H9 (cell line): ENCODE data around the gene TCF7L1. TPM values are rescaled to one million over a fixed set of nuclear protein-coding genes. Genes with fewer than 3 reads are reported as not detected.
A peak's percentile ranks its signal among the peaks of the same experiment; 100 is the strongest.

ENCODE experiments used
- DNase-seq: peaks from one replicate; pipeline ENCODE4 v3.0.0-alpha.2; 2017
- H2AFZ ChIP-seq: one replicate; pipeline ENCODE4 v1.6.1; 2013; ENCODE audit warnings: mild to moderate bottlenecking, low read length, control low read depth, moderate library complexity
- H2AK5ac ChIP-seq: 2 replicates; pipeline ENCODE4 v1.6.1; 2013; ENCODE audit warnings: low read length, control low read depth, mixed read lengths; ENCODE audit not compliant: insufficient read length
- H2BK120ac ChIP-seq: one replicate; pipeline ENCODE4 v1.6.1; 2013; ENCODE audit warnings: low read depth, mild to moderate bottlenecking, low read length, control low read depth, inconsistent platforms; ENCODE audit not compliant: poor library complexity, severe bottlenecking
- H2BK12ac ChIP-seq: 2 replicates; pipeline ENCODE4 v1.6.1; 2013; ENCODE audit warnings: low read length, control low read depth, mixed read lengths, low read depth; ENCODE audit not compliant: insufficient read length
- H2BK15ac ChIP-seq: 2 replicates; pipeline ENCODE4 v1.6.1; 2013; ENCODE audit warnings: low read depth, low read length, control low read depth
- H2BK20ac ChIP-seq: one replicate; pipeline ENCODE4 v1.6.1; 2013; ENCODE audit warnings: low read depth, mild to moderate bottlenecking, low read length, control low read depth, inconsistent platforms; ENCODE audit not compliant: poor library complexity, severe bottlenecking
- H2BK5ac ChIP-seq: 2 replicates; pipeline ENCODE4 v1.6.1; 2013; ENCODE audit warnings: low read length, control low read depth, mixed read lengths; ENCODE audit not compliant: insufficient read length
- H3K14ac ChIP-seq: 2 replicates; pipeline ENCODE4 v1.6.1; 2013; ENCODE audit warnings: low read length, control low read depth; ENCODE audit not compliant: insufficient read depth
- H3K18ac ChIP-seq: 2 replicates; pipeline ENCODE4 v1.6.1; 2013; ENCODE audit warnings: low read depth, mild to moderate bottlenecking, mixed read lengths, low read length, control low read depth; ENCODE audit not compliant: insufficient read length
- H3K23ac ChIP-seq: 2 replicates; pipeline ENCODE4 v1.6.1; 2013; ENCODE audit warnings: low read length, control low read depth, mixed read lengths, low read depth; ENCODE audit not compliant: insufficient read length
- H3K23me2 ChIP-seq: 2 replicates; pipeline ENCODE4 v1.6.1; 2013; ENCODE audit warnings: low read depth, mild to moderate bottlenecking, mixed read lengths, low read length, control low read depth; ENCODE audit not compliant: insufficient read length, poor library complexity, severe bottlenecking
- H3K27ac ChIP-seq: 2 replicates; pipeline ENCODE4 v1.5.1; 2013; ENCODE audit warnings: low read length, control low read depth, mixed read lengths, low read depth; ENCODE audit not compliant: insufficient read length
- H3K27me3 ChIP-seq: 2 replicates; pipeline ENCODE4 v1.6.1; 2013; ENCODE audit warnings: low read length, control low read depth, inconsistent platforms; ENCODE audit not compliant: insufficient read depth
- H3K4ac ChIP-seq: 2 replicates; pipeline ENCODE4 v1.6.1; 2013; ENCODE audit warnings: low read depth, mild to moderate bottlenecking, control low read depth, inconsistent platforms, low read length, moderate library complexity
- H3K4me1 ChIP-seq: 2 replicates; pipeline ENCODE4 v1.6.1; 2013; ENCODE audit warnings: low read length, control low read depth, inconsistent platforms; ENCODE audit not compliant: insufficient read depth
- H3K4me2 ChIP-seq: 2 replicates; pipeline ENCODE4 v1.6.1; 2013; ENCODE audit warnings: low read length, control low read depth, mixed read lengths; ENCODE audit not compliant: insufficient read length, insufficient read depth
- H3K56ac ChIP-seq: 2 replicates; pipeline ENCODE4 v1.6.1; 2013; ENCODE audit warnings: low read depth, mild to moderate bottlenecking, mixed read lengths, low read length, control low read depth; ENCODE audit not compliant: insufficient read length
- H3K79me1 ChIP-seq: 2 replicates; pipeline ENCODE4 v1.6.1; 2013; ENCODE audit warnings: low read depth, mild to moderate bottlenecking, moderate library complexity, low read length, control low read depth, inconsistent platforms; ENCODE audit not compliant: insufficient read depth, poor library complexity, severe bottlenecking
- H3K79me2 ChIP-seq: 2 replicates; pipeline ENCODE4 v1.6.1; 2013; ENCODE audit warnings: low read length, control low read depth, inconsistent platforms; ENCODE audit not compliant: insufficient read depth
- H3K9ac ChIP-seq: 2 replicates; pipeline ENCODE4 v1.6.1; 2013; ENCODE audit warnings: low read length, control low read depth, mixed read lengths; ENCODE audit not compliant: insufficient read length; ENCODE audit errors: extremely low read depth
- H3K9me3 ChIP-seq: one replicate; pipeline ENCODE4 v1.6.1; 2013; ENCODE audit warnings: low read depth, low read length, inconsistent platforms; ENCODE audit not compliant: control insufficient read depth
- H3T11ph ChIP-seq: one replicate; pipeline ENCODE4 v1.6.1; 2013; ENCODE audit warnings: mild to moderate bottlenecking, low read length, control low read depth, inconsistent platforms
- H4K20me1 ChIP-seq: one replicate; pipeline ENCODE4 v1.6.1; 2013; ENCODE audit not compliant: control insufficient read depth, insufficient read length, insufficient read depth
- H4K5ac ChIP-seq: 2 replicates; pipeline ENCODE4 v1.6.1; 2013; ENCODE audit warnings: low read depth, mild to moderate bottlenecking, mixed read lengths, low read length, control low read depth; ENCODE audit not compliant: insufficient read length
- H4K8ac ChIP-seq: replicated peaks from 2 replicates; pipeline ENCODE4 v1.6.1; 2013; ENCODE audit warnings: low read length, control low read depth, mixed read lengths, low read depth; ENCODE audit not compliant: insufficient read length
- H4K91ac ChIP-seq: 2 replicates; pipeline ENCODE4 v1.6.1; 2013; ENCODE audit warnings: low read depth, mild to moderate bottlenecking, moderate library complexity, mixed read lengths, low read length, control low read depth; ENCODE audit not compliant: insufficient read length
- H3K27ac Mint-ChIP-seq, 3 experiments: 2 replicates in 2 of 3; 3 replicates in 1 of 3; pipeline ENCODE4 v1.8.0; 2020 to 2021; ENCODE audit warnings: mixed read lengths in 3 of 3, mild to moderate bottlenecking in 1 of 3, moderate library complexity in 1 of 3
- H3K27me3 Mint-ChIP-seq: 2 replicates; pipeline ENCODE4 v1.8.0; 2021; ENCODE audit warnings: low read depth, mild to moderate bottlenecking, moderate library complexity, mixed read lengths
- H3K36me3 Mint-ChIP-seq, 3 experiments: 2 replicates in 2 of 3; 3 replicates in 1 of 3; pipeline ENCODE4 v1.8.0; 2020 to 2021; ENCODE audit warnings: low read depth in 3 of 3, mixed read lengths in 3 of 3; ENCODE audit not compliant: insufficient read depth in 1 of 3
- H3K4me1 Mint-ChIP-seq, 2 experiments: 2 replicates each; pipeline ENCODE4 v1.8.0; 2020; ENCODE audit warnings: mixed read lengths in 2 of 2
- H3K4me3 Mint-ChIP-seq, 2 experiments: 2 replicates in 1 of 2; 3 replicates in 1 of 2; pipeline ENCODE4 v1.8.0; 2020 to 2021; ENCODE audit warnings: mild to moderate bottlenecking in 2 of 2, mixed read lengths in 2 of 2, moderate library complexity in 1 of 2
- H3K9me3 Mint-ChIP-seq, 2 experiments: 2 replicates in 1 of 2; 3 replicates in 1 of 2; pipeline ENCODE4 v1.8.0; 2020; ENCODE audit warnings: mild to moderate bottlenecking in 2 of 2, mixed read lengths in 2 of 2, moderate library complexity in 1 of 2
- WGBS: extraction: QIAGEN DNeasy Blood & Tissue Kit; methylation state at CpG from one replicate; pipeline ENCODE4 v1.1.7; 2013; ENCODE audit warnings: missing lambda C conversion rate, low lambda C conversion rate, mixed read lengths; ENCODE audit not compliant: insufficient read length; ENCODE audit errors: extremely low coverage; 5-methylcytosine and 5-hydroxymethylcytosine counted together
- total RNA-seq: library from RNA; stranded (reverse); gene quantifications from 2 replicates; pipeline ENCODE4 v1.2.1, GENCODE V29; 2021
- TF ChIP-seq, protein P1 (sequence below): fragments of 200-600 bp; sonication (generic); conservative IDR thresholded peaks from 3 replicates; pipeline ENCODE4 v1.8.0; 2021; ENCODE audit warnings: antibody characterized with exemption, mild to moderate bottlenecking

The TCF7L1 gene
- total RNA-seq, 1 experiment from 2014 or later: 112 TPM

DNA sequence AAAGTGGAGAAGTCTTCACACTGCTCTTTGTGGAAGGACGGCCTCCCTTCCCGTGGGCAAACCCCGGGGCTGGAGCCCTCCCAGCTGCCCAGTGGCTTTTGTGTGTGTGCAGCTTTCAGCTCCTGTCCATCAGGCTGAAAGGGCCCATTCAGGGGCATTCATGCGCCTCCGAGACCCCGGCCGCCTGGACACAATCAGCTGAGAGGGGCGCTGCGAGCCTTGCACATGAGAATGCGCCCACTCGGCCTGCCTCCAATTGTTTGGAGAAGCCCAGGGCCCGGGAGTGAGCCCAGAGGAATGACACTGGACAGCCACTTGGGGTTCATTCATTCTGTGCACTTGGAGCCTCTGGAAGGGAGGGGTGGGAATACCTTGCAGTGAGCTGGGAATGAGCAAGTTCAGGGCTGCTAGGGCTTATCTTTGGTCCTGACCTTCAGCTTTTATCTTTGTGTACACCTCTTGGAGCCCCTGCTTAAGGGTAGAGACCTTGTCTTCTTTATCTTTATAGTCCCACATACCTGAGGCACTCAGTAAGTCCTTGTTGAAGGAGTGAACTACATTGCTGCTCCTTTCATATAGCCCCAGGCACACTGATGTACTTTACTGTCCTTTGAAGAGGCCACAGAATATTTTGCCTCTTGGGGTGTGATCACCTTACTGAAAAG, 56.5 kb downstream of the TCF7L1 start:
- H2AK5ac ChIP-seq: no peak overlapping the region
- no peaks in the 10 kb centered on the region for H3K23me2 ChIP-seq
- H3K56ac ChIP-seq: no peak overlapping the region
- H3K27ac ChIP-seq: no peak overlapping the region
- no peak overlapping the region for H3K18ac ChIP-seq
- H3K27me3 ChIP-seq: no peaks in the 10 kb centered on the region
- H3K14ac ChIP-seq: no peak overlapping the region
- H2BK15ac ChIP-seq: no peak overlapping the region
- no CpG with 5 or more reads among the region's 12 CpGs for WGBS
- no peak overlapping the region for H3K9ac ChIP-seq
- no peak overlapping the region for H4K91ac ChIP-seq
- H3K4ac ChIP-seq: no peak overlapping the region
- Mint-ChIP-seq H3K4me3 (no peak overlapping the region), H3K9me3 (no peaks in the 10 kb centered on the region), H3K36me3 (peaks cover 12 to 43% (median 28%) of the 10 kb centered on the region in 3 experiments), H3K4me1 (peaks cover 38 to 45% of the 10 kb centered on the region in 2 experiments), H3K27me3 (no peaks in the 10 kb centered on the region), H3K27ac (peak overlapping the region in 2 of 3 experiments; percentile 53 to 68; a peak in 2 of 7 replicates)
- H4K20me1 ChIP-seq: no peaks in the 10 kb centered on the region
- no peak overlapping the region for H2BK12ac ChIP-seq
- H3K23ac ChIP-seq: no peak overlapping the region
- H2BK20ac ChIP-seq: no peak overlapping the region
- H4K8ac ChIP-seq: no peak overlapping the region
- no peaks in the 10 kb centered on the region for H3K4me1 ChIP-seq
- H3K9me3 ChIP-seq: no peaks in the 10 kb centered on the region
- H3K79me2 ChIP-seq: peaks cover 24% of the 10 kb centered on the region; the same call in 1 of the 2 replicates
- H3K79me1 ChIP-seq: peaks cover 3% of the 10 kb centered on the region
- H3K4me2 ChIP-seq: no peak overlapping the region
- no peak overlapping the region for H3T11ph ChIP-seq
- H4K5ac ChIP-seq: no peak overlapping the region
- TF ChIP-seq, protein P1, sequence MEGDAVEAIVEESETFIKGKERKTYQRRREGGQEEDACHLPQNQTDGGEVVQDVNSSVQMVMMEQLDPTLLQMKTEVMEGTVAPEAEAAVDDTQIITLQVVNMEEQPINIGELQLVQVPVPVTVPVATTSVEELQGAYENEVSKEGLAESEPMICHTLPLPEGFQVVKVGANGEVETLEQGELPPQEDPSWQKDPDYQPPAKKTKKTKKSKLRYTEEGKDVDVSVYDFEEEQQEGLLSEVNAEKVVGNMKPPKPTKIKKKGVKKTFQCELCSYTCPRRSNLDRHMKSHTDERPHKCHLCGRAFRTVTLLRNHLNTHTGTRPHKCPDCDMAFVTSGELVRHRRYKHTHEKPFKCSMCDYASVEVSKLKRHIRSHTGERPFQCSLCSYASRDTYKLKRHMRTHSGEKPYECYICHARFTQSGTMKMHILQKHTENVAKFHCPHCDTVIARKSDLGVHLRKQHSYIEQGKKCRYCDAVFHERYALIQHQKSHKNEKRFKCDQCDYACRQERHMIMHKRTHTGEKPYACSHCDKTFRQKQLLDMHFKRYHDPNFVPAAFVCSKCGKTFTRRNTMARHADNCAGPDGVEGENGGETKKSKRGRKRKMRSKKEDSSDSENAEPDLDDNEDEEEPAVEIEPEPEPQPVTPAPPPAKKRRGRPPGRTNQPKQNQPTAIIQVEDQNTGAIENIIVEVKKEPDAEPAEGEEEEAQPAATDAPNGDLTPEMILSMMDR: no peak
- DNase-seq: no peak
- no peak overlapping the region for H2AFZ ChIP-seq
- H2BK120ac ChIP-seq: no peak overlapping the region
- H2BK5ac ChIP-seq: no peak overlapping the region
